SK-N-SH treated with all-trans-retinoic acid at 6 μM for 48 hours (cell line): ENCODE data around the gene USH2A.
"Not testable (repeated sequence)": the region's sequence is repeated elsewhere in the genome, so short reads cannot be mapped to it uniquely, and the experiment has no call there.

Experiments used
- ARNTL ChIP-seq: fragments of 450-650 bp; formaldehyde crosslinking; IDR thresholded peaks from 2 replicates; pipeline ENCODE4 v1.5.0; 2020; ENCODE audit warnings: low read depth, mild to moderate bottlenecking, moderate library complexity, borderline replicate concordance
- RARB ChIP-seq: fragments of 250-450 bp; sonication (Bioruptor Pico); IDR thresholded peaks from 2 replicates; pipeline ENCODE4 v1.8.0; 2021; ENCODE audit warnings: mild to moderate bottlenecking, moderate library complexity
- ZFP30 ChIP-seq: fragments of 450-650 bp; formaldehyde crosslinking; IDR thresholded peaks from 2 replicates; pipeline ENCODE4 v1.5.0; 2022; ENCODE audit warnings: mild to moderate bottlenecking, moderate library complexity
- TF ChIP-seq, protein P1 (sequence below): fragments of 250-450 bp; sonication (Bioruptor Pico); IDR thresholded peaks from 2 replicates; pipeline ENCODE4 v1.8.0; 2020; ENCODE audit warnings: mild to moderate bottlenecking, moderate library complexity, borderline replicate concordance
- TF ChIP-seq, protein P2 (sequence below): fragments of 250-450 bp; sonication (Bioruptor Pico); IDR thresholded peaks from 2 replicates; pipeline ENCODE4 v1.5.0; 2020; ENCODE audit warnings: mild to moderate bottlenecking, moderate library complexity
- TF ChIP-seq, protein P3 (sequence below): fragments of 250-450 bp; sonication (Bioruptor Pico); IDR thresholded peaks from 2 replicates; pipeline ENCODE4 v1.5.1; 2021; ENCODE audit warnings: mild to moderate bottlenecking, moderate library complexity

DNA sequence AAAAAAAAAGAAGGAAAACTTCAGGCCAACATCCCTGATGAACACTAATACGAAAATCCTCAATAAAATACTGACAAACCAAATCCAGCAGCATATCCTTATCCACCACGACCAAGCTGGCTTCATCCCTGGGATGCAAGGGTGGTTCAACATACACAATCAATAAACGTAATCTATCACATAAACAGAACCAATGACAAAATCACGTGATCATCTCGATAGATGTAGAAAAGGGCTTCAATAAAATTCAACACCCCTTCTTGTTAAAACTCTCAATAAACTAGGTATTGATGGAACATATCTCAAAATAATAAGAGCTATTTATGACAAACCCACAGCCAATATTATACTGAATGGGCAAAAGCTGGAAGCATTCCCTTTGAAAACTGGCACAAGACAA, 82.7 kb downstream of the USH2A start:
- TF ChIP-seq, protein P1, sequence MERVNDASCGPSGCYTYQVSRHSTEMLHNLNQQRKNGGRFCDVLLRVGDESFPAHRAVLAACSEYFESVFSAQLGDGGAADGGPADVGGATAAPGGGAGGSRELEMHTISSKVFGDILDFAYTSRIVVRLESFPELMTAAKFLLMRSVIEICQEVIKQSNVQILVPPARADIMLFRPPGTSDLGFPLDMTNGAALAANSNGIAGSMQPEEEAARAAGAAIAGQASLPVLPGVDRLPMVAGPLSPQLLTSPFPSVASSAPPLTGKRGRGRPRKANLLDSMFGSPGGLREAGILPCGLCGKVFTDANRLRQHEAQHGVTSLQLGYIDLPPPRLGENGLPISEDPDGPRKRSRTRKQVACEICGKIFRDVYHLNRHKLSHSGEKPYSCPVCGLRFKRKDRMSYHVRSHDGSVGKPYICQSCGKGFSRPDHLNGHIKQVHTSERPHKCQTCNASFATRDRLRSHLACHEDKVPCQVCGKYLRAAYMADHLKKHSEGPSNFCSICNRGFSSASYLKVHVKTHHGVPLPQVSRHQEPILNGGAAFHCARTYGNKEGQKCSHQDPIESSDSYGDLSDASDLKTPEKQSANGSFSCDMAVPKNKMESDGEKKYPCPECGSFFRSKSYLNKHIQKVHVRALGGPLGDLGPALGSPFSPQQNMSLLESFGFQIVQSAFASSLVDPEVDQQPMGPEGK (CRISPR knock-in tag) = not testable (repeated sequence)
- TF ChIP-seq ZFP30, ARNTL, RARB (CRISPR knock-in tag): not testable (repeated sequence)
- TF ChIP-seq, protein P2, sequence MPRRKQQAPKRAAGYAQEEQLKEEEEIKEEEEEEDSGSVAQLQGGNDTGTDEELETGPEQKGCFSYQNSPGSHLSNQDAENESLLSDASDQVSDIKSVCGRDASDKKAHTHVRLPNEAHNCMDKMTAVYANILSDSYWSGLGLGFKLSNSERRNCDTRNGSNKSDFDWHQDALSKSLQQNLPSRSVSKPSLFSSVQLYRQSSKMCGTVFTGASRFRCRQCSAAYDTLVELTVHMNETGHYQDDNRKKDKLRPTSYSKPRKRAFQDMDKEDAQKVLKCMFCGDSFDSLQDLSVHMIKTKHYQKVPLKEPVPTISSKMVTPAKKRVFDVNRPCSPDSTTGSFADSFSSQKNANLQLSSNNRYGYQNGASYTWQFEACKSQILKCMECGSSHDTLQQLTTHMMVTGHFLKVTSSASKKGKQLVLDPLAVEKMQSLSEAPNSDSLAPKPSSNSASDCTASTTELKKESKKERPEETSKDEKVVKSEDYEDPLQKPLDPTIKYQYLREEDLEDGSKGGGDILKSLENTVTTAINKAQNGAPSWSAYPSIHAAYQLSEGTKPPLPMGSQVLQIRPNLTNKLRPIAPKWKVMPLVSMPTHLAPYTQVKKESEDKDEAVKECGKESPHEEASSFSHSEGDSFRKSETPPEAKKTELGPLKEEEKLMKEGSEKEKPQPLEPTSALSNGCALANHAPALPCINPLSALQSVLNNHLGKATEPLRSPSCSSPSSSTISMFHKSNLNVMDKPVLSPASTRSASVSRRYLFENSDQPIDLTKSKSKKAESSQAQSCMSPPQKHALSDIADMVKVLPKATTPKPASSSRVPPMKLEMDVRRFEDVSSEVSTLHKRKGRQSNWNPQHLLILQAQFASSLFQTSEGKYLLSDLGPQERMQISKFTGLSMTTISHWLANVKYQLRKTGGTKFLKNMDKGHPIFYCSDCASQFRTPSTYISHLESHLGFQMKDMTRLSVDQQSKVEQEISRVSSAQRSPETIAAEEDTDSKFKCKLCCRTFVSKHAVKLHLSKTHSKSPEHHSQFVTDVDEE = not testable (repeated sequence)
- TF ChIP-seq, protein P3, sequence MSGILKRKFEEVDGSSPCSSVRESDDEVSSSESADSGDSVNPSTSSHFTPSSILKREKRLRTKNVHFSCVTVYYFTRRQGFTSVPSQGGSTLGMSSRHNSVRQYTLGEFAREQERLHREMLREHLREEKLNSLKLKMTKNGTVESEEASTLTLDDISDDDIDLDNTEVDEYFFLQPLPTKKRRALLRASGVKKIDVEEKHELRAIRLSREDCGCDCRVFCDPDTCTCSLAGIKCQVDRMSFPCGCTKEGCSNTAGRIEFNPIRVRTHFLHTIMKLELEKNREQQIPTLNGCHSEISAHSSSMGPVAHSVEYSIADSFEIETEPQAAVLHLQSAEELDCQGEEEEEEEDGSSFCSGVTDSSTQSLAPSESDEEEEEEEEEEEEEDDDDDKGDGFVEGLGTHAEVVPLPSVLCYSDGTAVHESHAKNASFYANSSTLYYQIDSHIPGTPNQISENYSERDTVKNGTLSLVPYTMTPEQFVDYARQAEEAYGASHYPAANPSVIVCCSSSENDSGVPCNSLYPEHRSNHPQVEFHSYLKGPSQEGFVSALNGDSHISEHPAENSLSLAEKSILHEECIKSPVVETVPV (CRISPR knock-in tag) = not testable (repeated sequence)
